HL-60 (cell line): ENCODE measurements around the gene PTHLH.

Source experiments
- DNase-seq, 2 experiments: peaks; one replicate each; pipeline ENCODE4 v3.0.0-alpha.2; 2010 to 2020; ENCODE audit warnings: low read depth in 1 of 2, low spot score in 1 of 2
- H3K27ac ChIP-seq: fragments of 250-450 bp; sonication (Bioruptor Pico); replicated peaks from 2 replicates; pipeline ENCODE4 v1.5.1; 2020; ENCODE audit warnings: mild to moderate bottlenecking, moderate library complexity
- H3K27me3 ChIP-seq: fragments of 250-450 bp; sonication (Bioruptor Pico); 2 replicates; pipeline ENCODE4 v1.5.1; 2021; ENCODE audit warnings: mild to moderate bottlenecking, moderate library complexity; ENCODE audit not compliant: insufficient read depth, poor library complexity, severe bottlenecking
- H3K4me3 ChIP-seq: replicated peaks from 2 replicates; pipeline ENCODE4 v1.5.1; 2011; ENCODE audit warnings: mild to moderate bottlenecking, control low read depth, low read length; ENCODE audit not compliant: insufficient read depth
- CTCF ChIP-seq: IDR thresholded peaks from one replicate; pipeline ENCODE4 v1.5.1; 2011; ENCODE audit warnings: low read length, control low read depth, inconsistent platforms; ENCODE audit not compliant: insufficient read depth
- GABPA ChIP-seq: IDR thresholded peaks from 2 replicates; pipeline ENCODE4 v1.6.1; 2012; ENCODE audit warnings: low read depth
- POLR2AphosphoS5 ChIP-seq: IDR thresholded peaks from 2 replicates; pipeline ENCODE4 v1.6.1; 2012; ENCODE audit warnings: low read depth
- REST ChIP-seq: IDR thresholded peaks from 2 replicates; pipeline ENCODE4 v1.6.1; 2012; ENCODE audit warnings: low read depth; ENCODE audit not compliant: insufficient replicate concordance
- SPI1 ChIP-seq: IDR thresholded peaks from 2 replicates; pipeline ENCODE4 v1.6.1; 2012; ENCODE audit warnings: low read depth, mild to moderate bottlenecking, borderline replicate concordance

The PTHLH gene

GRCh38 chr12:27982951-27983350 is 10.4 kb upstream of the PTHLH start:
- Histone ChIP-seq H3K27me3 (peaks cover 9% of the 10 kb centered on the region), H3K4me3 (no peak overlapping the region), H3K27ac (no peak overlapping the region)
- TF ChIP-seq GABPA (no peak), SPI1 (no peak), POLR2AphosphoS5 (no peak), CTCF (no peak), REST (no peak)
- DNase-seq: no peak

- H3K4me3 ChIP-seq: no peak overlapping the region
- DNase-seq: no peak
- H3K27ac ChIP-seq: no peak overlapping the region
- no peak for TF ChIP-seq SPI1
- no peak for TF ChIP-seq POLR2AphosphoS5
- no peak for TF ChIP-seq GABPA
- TF ChIP-seq REST: no peak
- TF ChIP-seq CTCF: no peak
- H3K27me3 ChIP-seq: peaks cover 15% of the 10 kb centered on the region
These were observed 9.9 kb upstream of the PTHLH start for GRCh38 chr12:27982385-27982784.

- no peak overlapping the region for H3K4me3 ChIP-seq
- no peak for DNase-seq
- peaks cover 16% of the 10 kb centered on the region for H3K27me3 ChIP-seq
- no peak overlapping the region for H3K27ac ChIP-seq
- TF ChIP-seq CTCF (no peak), SPI1 (no peak), GABPA (no peak), REST (no peak), POLR2AphosphoS5 (no peak)
These were observed 9.3 kb upstream of the PTHLH start for GRCh38 chr12:27981874-27982273.
